HepG2 (cell line): ENCODE results near the gene ZNF747. TPM values are rescaled to one million over a fixed set of nuclear protein-coding genes. Genes with fewer than 3 reads are reported as not detected.

Experiments
- CSRNP1 ChIP-seq: sonication (generic); formaldehyde crosslinking; IDR thresholded peaks from 2 replicates; pipeline ENCODE4 v1.8.1; 2023; ENCODE audit warnings: mild to moderate bottlenecking, missing genetic modification reagents
- FUBP1 ChIP-seq: sonication (generic); formaldehyde crosslinking; IDR thresholded peaks from 2 replicates; pipeline ENCODE4 v1.5.1; 2020; ENCODE audit warnings: missing genetic modification reagents, mild to moderate bottlenecking, borderline replicate concordance
- HDAC1 ChIP-seq: sonication (generic); formaldehyde crosslinking; IDR thresholded peaks from 2 replicates; pipeline ENCODE4 v1.5.1; 2020; ENCODE audit warnings: mild to moderate bottlenecking, missing genetic modification reagents
- HNRNPLL ChIP-seq: fragments of 200-400 bp; formaldehyde crosslinking; IDR thresholded peaks from 2 replicates; pipeline ENCODE4 v1.6.1; 2017; ENCODE audit warnings: mild to moderate bottlenecking, low read depth, low read length; ENCODE audit not compliant: poor library complexity, severe bottlenecking
- IRF1 ChIP-seq: sonication (generic); formaldehyde crosslinking; IDR thresholded peaks from 2 replicates; pipeline ENCODE4 v1.4.0; 2020; ENCODE audit warnings: low read depth, mild to moderate bottlenecking, missing genetic modification reagents
- LCORL ChIP-seq, 2 experiments: fragments of 450-650 bp in 1 of 2; sonication (generic) in 1 of 2; formaldehyde crosslinking in 1 of 2; IDR thresholded peaks; 2 replicates each; pipeline versions ENCODE4 v1.5.0 to v1.6.1; 2017 to 2020; ENCODE audit warnings: antibody characterized with exemption in 1 of 2, missing genetic modification reagents in 1 of 2
- MED13 ChIP-seq: sonication (generic); formaldehyde crosslinking; IDR thresholded peaks from 2 replicates; pipeline ENCODE4 v1.5.0; 2020; ENCODE audit warnings: missing genetic modification reagents
- MTF1 ChIP-seq: sonication (generic); formaldehyde crosslinking; IDR thresholded peaks from 2 replicates; pipeline ENCODE4 v1.5.0; 2020; ENCODE audit warnings: missing genetic modification reagents
- MXD1 ChIP-seq: sonication (generic); formaldehyde crosslinking; IDR thresholded peaks from 2 replicates; pipeline ENCODE4 v1.4.0; 2020; ENCODE audit warnings: mild to moderate bottlenecking, missing genetic modification reagents
- NFKB2 ChIP-seq: sonication (generic); formaldehyde crosslinking; IDR thresholded peaks from 2 replicates; pipeline ENCODE4 v1.4.0; 2020; ENCODE audit warnings: missing genetic modification reagents, borderline replicate concordance
- PBX2 ChIP-seq: IDR thresholded peaks from 2 replicates; pipeline ENCODE4 v1.6.1; 2016; ENCODE audit warnings: control low read depth
- PTBP1 ChIP-seq: fragments of 200-400 bp; formaldehyde crosslinking; IDR thresholded peaks from 2 replicates; pipeline ENCODE4 v1.6.1; 2018; ENCODE audit warnings: low read length, low read depth; ENCODE audit not compliant: poor library complexity, severe bottlenecking
- SMYD3 ChIP-seq: sonication (generic); formaldehyde crosslinking; IDR thresholded peaks from 2 replicates; pipeline ENCODE4 v1.8.1; 2023; ENCODE audit warnings: mild to moderate bottlenecking, missing genetic modification reagents
- TCF12 ChIP-seq, 2 experiments: fragments of 450-650 bp in 1 of 2; sonication (generic) in 1 of 2; formaldehyde crosslinking in 1 of 2; IDR thresholded peaks; 2 replicates each; pipeline versions ENCODE4 v1.6.1 to v1.8.0; 2017 to 2022; ENCODE audit warnings: antibody characterized with exemption in 1 of 2, mild to moderate bottlenecking in 1 of 2, missing genetic modification reagents in 1 of 2, moderate library complexity in 1 of 2
- XRCC5 ChIP-seq: fragments of 200-400 bp; formaldehyde crosslinking; optimal IDR thresholded peaks from 2 replicates; pipeline ENCODE3; 2017; ENCODE audit warnings: mild to moderate bottlenecking, low read length
- ZBTB1 ChIP-seq: sonication (generic); formaldehyde crosslinking; IDR thresholded peaks from 2 replicates; pipeline ENCODE4 v1.4.0; 2020; ENCODE audit warnings: missing genetic modification reagents, borderline replicate concordance
- ZFP1 ChIP-seq: IDR thresholded peaks from 2 replicates; pipeline ENCODE4 v1.6.1; 2016
- ZNF414 ChIP-seq: sonication (generic); formaldehyde crosslinking; IDR thresholded peaks from 2 replicates; pipeline ENCODE4 v1.5.0; 2020; ENCODE audit warnings: missing genetic modification reagents
- ZNF530 ChIP-seq: sonication (generic); formaldehyde crosslinking; IDR thresholded peaks from 2 replicates; pipeline ENCODE4 v1.5.0; 2020; ENCODE audit warnings: low read depth, mild to moderate bottlenecking, missing genetic modification reagents
- ZNF550 ChIP-seq: sonication (generic); formaldehyde crosslinking; IDR thresholded peaks from 2 replicates; pipeline ENCODE4 v1.4.0; 2020; ENCODE audit warnings: mild to moderate bottlenecking, missing genetic modification reagents, borderline replicate concordance
- ZNF75D ChIP-seq: sonication (generic); formaldehyde crosslinking; IDR thresholded peaks from 2 replicates; pipeline ENCODE4 v1.8.1; 2023; ENCODE audit warnings: missing genetic modification reagents, mild to moderate bottlenecking, borderline replicate concordance
- polyA plus RNA-seq, 8 experiments: library from polyadenylated mRNA; depleted of rRNA in 3 of 8; stranded (reverse) in 7 of 8; unstranded in 1 of 8; fragments of >200 nt; fragmentation: Illumina TruSeq in 4 of 8; extraction: Trizol in 4 of 8; gene quantifications; 2 replicates each; pipeline versions ENCODE4 v1.2.1 to v1.2.3, GENCODE V29; 2011 to 2016; ENCODE audit warnings: low read depth in 4 of 8, missing spikeins in 1 of 8, mixed read lengths in 1 of 8; ENCODE audit not compliant: insufficient read depth in 1 of 8
- total RNA-seq, 5 experiments: library from RNA; depleted of rRNA; stranded (reverse); fragments of >200 nt; fragmentation: Illumina TruSeq; extraction: Trizol; gene quantifications; 2 replicates each; pipeline ENCODE4 v1.2.3, GENCODE V29; 2016; ENCODE audit warnings: low read depth in 1 of 5

The ZNF747 gene
- total and polyA plus RNA-seq, 2 of the 13 experiments (the other 11 are each of a cell fraction or from before 2014, with no cell fraction given) = 7.2 to 10.2 TPM

GRCh38 chr16:30534368-30535105, at the start of gene ZNF747 (continued):
- TF ChIP-seq SMYD3 (CRISPR knock-in tag) = peak; percentile 38; the same call in 1 of the 2 replicates
- TF ChIP-seq PBX2 (CRISPR knock-in tag) = no peak
- TF ChIP-seq ZFP1 = peak; percentile 72; the same call in 1 of the 2 replicates
- peak; percentile 90 for TF ChIP-seq HNRNPLL
- no peak for TF ChIP-seq PTBP1
- no peak for TF ChIP-seq ZNF75D (CRISPR knock-in tag)
- no peak for TF ChIP-seq ZNF530 (CRISPR knock-in tag)
- no peak; the same call in 1 of the 2 replicates for TF ChIP-seq MTF1
- peak; percentile 86 for TF ChIP-seq MXD1 (CRISPR knock-in tag)
- no peak for TF ChIP-seq TCF12 (IDR thresholded peaks at IDR 0.05)
- TF ChIP-seq TCF12 (CRISPR knock-in tag; IDR thresholded peaks at IDR 0.05) = peak; percentile 85
- no peak for TF ChIP-seq XRCC5
- peak; percentile 83; the same call in 1 of the 2 replicates for TF ChIP-seq NFKB2 (CRISPR knock-in tag)
- peak; percentile 49; the same call in 1 of the 2 replicates for TF ChIP-seq MED13 (CRISPR knock-in tag)
- TF ChIP-seq LCORL (IDR thresholded peaks at IDR 0.05) = no peak
- TF ChIP-seq LCORL (CRISPR knock-in tag; IDR thresholded peaks at IDR 0.05) = 0 out of 2 replicates have a peak, but pooled peaks have one; percentile 7
- peak; percentile 92 for TF ChIP-seq ZNF414 (CRISPR knock-in tag)
- no peak for TF ChIP-seq ZNF550 (CRISPR knock-in tag)
- peak; percentile 3; the same call in 1 of the 2 replicates for TF ChIP-seq IRF1
- peak; percentile 42; the same call in 1 of the 2 replicates for TF ChIP-seq CSRNP1 (CRISPR knock-in tag)
- TF ChIP-seq FUBP1 (CRISPR knock-in tag) = no peak
- TF ChIP-seq ZBTB1 (CRISPR knock-in tag) = 0 out of 2 replicates have a peak, but pooled peaks have one; percentile 78
- peak; percentile 86 for TF ChIP-seq HDAC1
